Activated effector memory CD4-positive, alpha-beta T cell treated with anti-CD3 and anti-CD28 coated beads, Interleukin-2, amount 50 U/mL, for 16 hours (primary cell): Measurements from ENCODE around the gene HLCS.
A peak's percentile ranks its signal among the peaks of the same experiment; 100 is the strongest.

Source experiments
- DNase-seq: peaks from one replicate; pipeline ENCODE4 v3.0.0-alpha.2; 2020

The HLCS gene

GRCh38 chr21:36914244-36915013, 52.0 kb downstream of the HLCS start:
- DNase-seq: no peak

GRCh38 chr21:36913247-36914169, 53.0 kb downstream of the HLCS start:
- no peak for DNase-seq

- no peak for DNase-seq
Measured at GRCh38 chr21:36910581-36911307, 55.7 kb downstream of the HLCS start.

GRCh38 chr21:36909901-36910561, 56.4 kb downstream of the HLCS start:
- DNase-seq: peak; percentile 65

GRCh38 chr21:36909423-36909822, 57.0 kb downstream of the HLCS start:
- DNase-seq: no peak

GRCh38 chr21:36908260-36908908, 58.1 kb downstream of the HLCS start:
- DNase-seq: no peak

GRCh38 chr21:36904093-36904666, 62.3 kb downstream of the HLCS start:
- no peak for DNase-seq

- DNase-seq: no peak
Measured at GRCh38 chr21:36902793-36903192, 63.7 kb downstream of the HLCS start.

- no peak for DNase-seq
Measured at GRCh38 chr21:36902331-36902730, 64.1 kb downstream of the HLCS start.

- no peak for DNase-seq
Measured at GRCh38 chr21:36901575-36901974, 64.9 kb downstream of the HLCS start.

- DNase-seq: no peak
Measured at GRCh38 chr21:36893581-36893980, 72.9 kb downstream of the HLCS start.

- no peak for DNase-seq
Measured at GRCh38 chr21:36892201-36892600, 74.3 kb downstream of the HLCS start.

GRCh38 chr21:36891692-36892091, 74.8 kb downstream of the HLCS start:
- no peak for DNase-seq

- DNase-seq: no peak
Measured at GRCh38 chr21:36891121-36891520, 75.3 kb downstream of the HLCS start.

GRCh38 chr21:36890086-36890485, 76.4 kb downstream of the HLCS start:
- DNase-seq: no peak

- DNase-seq: no peak
Measured at GRCh38 chr21:36889401-36889800, 77.1 kb downstream of the HLCS start.

- no peak for DNase-seq
Measured at GRCh38 chr21:36888466-36888865, 78.0 kb downstream of the HLCS start.

- DNase-seq: no peak
Measured at GRCh38 chr21:36887963-36888362, 78.5 kb downstream of the HLCS start.

GRCh38 chr21:36883532-36884486, 82.7 kb downstream of the HLCS start:
- DNase-seq: no peak

GRCh38 chr21:36882776-36883175, 83.7 kb downstream of the HLCS start:
- DNase-seq: no peak

- DNase-seq: no peak
Measured at GRCh38 chr21:36881228-36881627, 85.2 kb downstream of the HLCS start.
